Measurements from ENCODE around the gene DDX54.

Gene DDX54

DNA sequence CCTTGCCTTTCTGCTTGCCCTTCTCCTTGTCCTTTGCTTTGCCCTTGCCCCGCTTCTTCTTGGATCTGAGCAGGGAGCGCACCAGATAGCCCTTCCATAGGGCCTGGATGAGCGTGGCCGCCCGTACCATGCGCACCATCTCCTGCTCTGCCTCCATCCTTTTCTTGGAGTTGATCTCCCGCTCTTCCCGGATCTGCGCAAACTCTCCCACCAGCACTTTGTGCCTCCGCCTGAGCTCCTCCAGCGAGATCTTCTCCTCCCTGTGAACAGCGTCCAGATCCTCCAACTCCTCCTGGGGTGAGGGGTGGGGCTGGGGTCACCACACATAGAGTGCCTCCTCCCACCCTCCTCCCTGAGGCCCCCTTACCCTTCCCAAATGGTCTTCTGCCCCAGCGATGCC, 10.3 kb upstream of the DDX54 start:
- TF ChIP-seq EZH2phosphoT487 (IDR thresholded peaks at IDR 0.05; ENCODE audit: low read depth) (no peak), CTCF (IDR thresholded peaks at IDR 0.05; ENCODE audit: low read depth, low read length) (no peak)
- H3K79me2 ChIP-seq (ENCODE audit: low read length): no peaks in the 10 kb centered on the region
- H3K27ac ChIP-seq (ENCODE audit: low read length): no peak overlapping the region
- H3K9ac ChIP-seq (ENCODE audit: low read length): no peak overlapping the region
- no peaks in the 10 kb centered on the region for H4K20me1 ChIP-seq (ENCODE audit: insufficient read depth, low read length)
- H3K27me3 ChIP-seq (ENCODE audit: low read depth, low read length): no peaks in the 10 kb centered on the region
- H3K36me3 ChIP-seq (replicated peaks; ENCODE audit: low read depth, low read length): peaks cover 19% of the 10 kb centered on the region
- no peak overlapping the region for H3K4me2 ChIP-seq (ENCODE audit: low read length)
- H3K4me3 ChIP-seq (ENCODE audit: low read length): no peak overlapping the region
- H3K4me1 ChIP-seq (ENCODE audit: low read length): peaks cover 5% of the 10 kb centered on the region
- H2AFZ ChIP-seq (ENCODE audit: low read depth, low read length): no peak overlapping the region
- no peaks in the 10 kb centered on the region for H3K9me3 ChIP-seq (ENCODE audit: insufficient read depth, low read length)

GRCh38 chr12:113194971-113195391, 9.7 kb upstream of the DDX54 start:
- Histone ChIP-seq H3K79me2 (ENCODE audit: low read length) (no peaks in the 10 kb centered on the region), H3K9ac (ENCODE audit: low read length) (no peak overlapping the region), H3K27ac (ENCODE audit: low read length) (no peak overlapping the region), H3K27me3 (ENCODE audit: low read depth, low read length) (no peaks in the 10 kb centered on the region), H2AFZ (ENCODE audit: low read depth, low read length) (no peak overlapping the region), H3K9me3 (ENCODE audit: insufficient read depth, low read length) (no peaks in the 10 kb centered on the region), H3K4me2 (ENCODE audit: low read length) (no peak overlapping the region), H4K20me1 (ENCODE audit: insufficient read depth, low read length) (no peaks in the 10 kb centered on the region), H3K36me3 (replicated peaks; ENCODE audit: low read depth, low read length) (peaks cover 21% of the 10 kb centered on the region), H3K4me1 (ENCODE audit: low read length) (peaks cover 5% of the 10 kb centered on the region), H3K4me3 (ENCODE audit: low read length) (no peak overlapping the region)
- TF ChIP-seq EZH2phosphoT487 (IDR thresholded peaks at IDR 0.05; ENCODE audit: low read depth): no peak
- TF ChIP-seq CTCF (IDR thresholded peaks at IDR 0.05; ENCODE audit: low read depth, low read length): no peak

- Histone ChIP-seq H3K79me2 (ENCODE audit: low read length) (peaks cover 12% of the 10 kb centered on the region), H4K20me1 (ENCODE audit: insufficient read depth, low read length) (no peaks in the 10 kb centered on the region), H3K27me3 (ENCODE audit: low read depth, low read length) (no peaks in the 10 kb centered on the region), H3K27ac (ENCODE audit: low read length) (no peak overlapping the region), H3K9me3 (ENCODE audit: insufficient read depth, low read length) (no peaks in the 10 kb centered on the region), H3K4me1 (ENCODE audit: low read length) (peaks cover 13% of the 10 kb centered on the region), H3K9ac (ENCODE audit: low read length) (no peak overlapping the region), H2AFZ (ENCODE audit: low read depth, low read length) (no peak overlapping the region), H3K4me3 (ENCODE audit: low read length) (no peak overlapping the region), H3K4me2 (ENCODE audit: low read length) (no peak overlapping the region), H3K36me3 (replicated peaks; ENCODE audit: low read depth, low read length) (peaks cover 37% of the 10 kb centered on the region)
- TF ChIP-seq CTCF (IDR thresholded peaks at IDR 0.05; ENCODE audit: low read depth, low read length): no peak
- TF ChIP-seq EZH2phosphoT487 (IDR thresholded peaks at IDR 0.05; ENCODE audit: low read depth): no peak
These were observed 5.9 kb upstream of the DDX54 start for GRCh38 chr12:113191227-113191626.

DNA sequence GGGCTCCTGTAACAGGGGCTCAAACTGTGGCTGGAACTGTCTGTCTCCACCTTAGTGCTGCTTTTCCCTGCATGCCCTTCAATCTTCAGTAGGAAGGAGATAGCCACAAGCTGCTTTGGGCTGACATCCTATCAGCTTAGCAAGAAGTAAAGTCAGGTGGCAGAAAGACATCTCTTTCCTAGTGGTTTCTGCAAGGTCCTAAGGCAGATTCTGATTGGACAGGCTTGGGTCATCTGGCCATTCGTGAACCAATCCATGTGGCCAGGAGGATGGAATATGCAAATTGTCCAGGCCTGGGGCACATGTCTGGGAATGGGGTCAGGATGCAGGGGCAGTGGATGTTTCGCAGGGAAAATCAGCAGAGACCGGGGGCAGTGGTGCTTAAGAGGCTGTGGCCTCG, 5.5 kb upstream of the DDX54 start:
- no peak overlapping the region for H3K27ac ChIP-seq (ENCODE audit: low read length)
- H3K36me3 ChIP-seq (replicated peaks; ENCODE audit: low read depth, low read length): peaks cover 37% of the 10 kb centered on the region
- no peak overlapping the region for H3K4me2 ChIP-seq (ENCODE audit: low read length)

More for the DNA sequence above, 5.5 kb upstream of the DDX54 start:
- Histone ChIP-seq H3K9ac (ENCODE audit: low read length) (no peak overlapping the region), H2AFZ (ENCODE audit: low read depth, low read length) (no peak overlapping the region), H3K4me3 (ENCODE audit: low read length) (no peak overlapping the region), H3K27me3 (ENCODE audit: low read depth, low read length) (no peaks in the 10 kb centered on the region), H3K9me3 (ENCODE audit: insufficient read depth, low read length) (no peaks in the 10 kb centered on the region), H3K4me1 (ENCODE audit: low read length) (peaks cover 14% of the 10 kb centered on the region), H3K79me2 (ENCODE audit: low read length) (peaks cover 17% of the 10 kb centered on the region), H4K20me1 (ENCODE audit: insufficient read depth, low read length) (no peaks in the 10 kb centered on the region)
- TF ChIP-seq EZH2phosphoT487 (IDR thresholded peaks at IDR 0.05; ENCODE audit: low read depth) (no peak), CTCF (IDR thresholded peaks at IDR 0.05; ENCODE audit: low read depth, low read length) (no peak)
